HepG2 (cell line): ENCODE data around the gene SMOC1. TPM values are rescaled to one million over a fixed set of nuclear protein-coding genes. Genes with fewer than 3 reads are reported as not detected.
A peak's percentile ranks its signal among the peaks of the same experiment; 100 is the strongest.

Experiments used
- AHDC1 ChIP-seq: sonication (generic); formaldehyde crosslinking; IDR thresholded peaks from 2 replicates; pipeline ENCODE4 v1.5.1; 2020; ENCODE audit warnings: mild to moderate bottlenecking, missing genetic modification reagents, borderline replicate concordance
- ASH2L ChIP-seq: fragments of 300-600, 200-600 bp; sonication (generic); IDR thresholded peaks from 2 replicates; pipeline ENCODE4 v1.7.0; 2017; ENCODE audit warnings: low read depth, mild to moderate bottlenecking, moderate library complexity, mixed read lengths, low read length; ENCODE audit not compliant: insufficient read length
- ATF6 ChIP-seq: sonication (generic); formaldehyde crosslinking; conservative IDR thresholded peaks from 2 replicates; pipeline ENCODE4 v1.4.0; 2020; ENCODE audit warnings: missing genetic modification reagents
- ATF7 ChIP-seq, 2 experiments: fragments of 450-650 bp in 1 of 2; sonication (generic) in 1 of 2; formaldehyde crosslinking in 1 of 2; IDR thresholded peaks; 2 replicates each; pipeline versions ENCODE4 v1.4.0 to v1.6.1; 2016 to 2020; ENCODE audit warnings: antibody characterized with exemption in 1 of 2, mild to moderate bottlenecking in 1 of 2, missing genetic modification reagents in 1 of 2
- CAMTA2 ChIP-seq: sonication (generic); formaldehyde crosslinking; IDR thresholded peaks from 2 replicates; pipeline ENCODE4 v1.4.0; 2020; ENCODE audit warnings: mild to moderate bottlenecking, missing genetic modification reagents, borderline replicate concordance
- KAT8 ChIP-seq: IDR thresholded peaks from 2 replicates; pipeline ENCODE4 v1.6.1; 2016; ENCODE audit warnings: missing genetic modification reagents, missing compliant biosample characterization
- KDM1A ChIP-seq: IDR thresholded peaks from 2 replicates; pipeline ENCODE4 v1.6.1; 2016; ENCODE audit warnings: missing compliant biosample characterization
- KLF15 ChIP-seq: sonication (generic); formaldehyde crosslinking; IDR thresholded peaks from 2 replicates; pipeline ENCODE4 v1.8.1; 2023; ENCODE audit warnings: borderline replicate concordance, mild to moderate bottlenecking, inconsistent platforms, missing genetic modification reagents, mixed read lengths
- NCOR1 ChIP-seq: fragments of 200-600 bp; sonication (generic); IDR thresholded peaks from 2 replicates; pipeline ENCODE4 v1.7.0; 2017; ENCODE audit warnings: antibody characterized with exemption, low read length, borderline replicate concordance
- NFE2 ChIP-seq: sonication (generic); formaldehyde crosslinking; IDR thresholded peaks from 2 replicates; pipeline ENCODE4 v1.4.0; 2020; ENCODE audit warnings: missing genetic modification reagents
- NR1H2 ChIP-seq: sonication (generic); formaldehyde crosslinking; IDR thresholded peaks from 2 replicates; pipeline ENCODE4 v1.8.1; 2022; ENCODE audit warnings: low read depth, missing genetic modification reagents, borderline replicate concordance
- REL ChIP-seq: sonication (generic); formaldehyde crosslinking; conservative IDR thresholded peaks from 2 replicates; pipeline ENCODE4 v1.8.0; 2022; ENCODE audit warnings: mild to moderate bottlenecking, missing genetic modification reagents, moderate library complexity
- REPIN1 ChIP-seq: sonication (generic); formaldehyde crosslinking; IDR thresholded peaks from 2 replicates; pipeline ENCODE4 v1.8.0; 2022; ENCODE audit warnings: missing genetic modification reagents, low read depth, mild to moderate bottlenecking, borderline replicate concordance
- SOX6 ChIP-seq, 2 experiments: fragments of 450-650 bp in 1 of 2; sonication (generic) in 1 of 2; formaldehyde crosslinking in 1 of 2; IDR thresholded peaks; 2 replicates each; pipeline versions ENCODE4 v1.4.0 to v1.6.1; 2017 to 2020; ENCODE audit warnings: antibody characterized with exemption in 1 of 2, mild to moderate bottlenecking in 1 of 2, missing genetic modification reagents in 1 of 2
- WIZ ChIP-seq: sonication (generic); formaldehyde crosslinking; IDR thresholded peaks from 2 replicates; pipeline ENCODE4 v1.5.1; 2020; ENCODE audit warnings: mild to moderate bottlenecking, missing genetic modification reagents
- ZNF343 ChIP-seq: sonication (generic); formaldehyde crosslinking; IDR thresholded peaks from 2 replicates; pipeline ENCODE4 v1.4.0; 2020; ENCODE audit warnings: mild to moderate bottlenecking, missing genetic modification reagents
- ZNF607 ChIP-seq: sonication (generic); formaldehyde crosslinking; IDR thresholded peaks from 2 replicates; pipeline ENCODE4 v1.5.1; 2020; ENCODE audit warnings: missing genetic modification reagents, mild to moderate bottlenecking, borderline replicate concordance
- polyA plus RNA-seq, 8 experiments: library from polyadenylated mRNA; depleted of rRNA in 3 of 8; stranded (reverse) in 7 of 8; unstranded in 1 of 8; fragments of >200 nt; fragmentation: Illumina TruSeq in 4 of 8; extraction: Trizol in 4 of 8; gene quantifications; 2 replicates each; pipeline versions ENCODE4 v1.2.1 to v1.2.3, GENCODE V29; 2011 to 2016; ENCODE audit warnings: low read depth in 4 of 8, missing spikeins in 1 of 8, mixed read lengths in 1 of 8; ENCODE audit not compliant: insufficient read depth in 1 of 8
- total RNA-seq, 5 experiments: library from RNA; depleted of rRNA; stranded (reverse); fragments of >200 nt; fragmentation: Illumina TruSeq; extraction: Trizol; gene quantifications; 2 replicates each; pipeline ENCODE4 v1.2.3, GENCODE V29; 2016; ENCODE audit warnings: low read depth in 1 of 5

The SMOC1 gene
- total and polyA plus RNA-seq, 2 of the 13 experiments (the other 11 are each of a cell fraction or from before 2014, with no cell fraction given), result 17.8 to 35.6 TPM

GRCh38 chr14:69887740-69888657, 8.8 kb downstream of the SMOC1 start (continued):
- peak; percentile 96 for TF ChIP-seq AHDC1 (CRISPR knock-in tag)
- TF ChIP-seq REPIN1 (CRISPR knock-in tag), result peak; percentile 65
- 0 out of 2 replicates have a peak, but pooled peaks have one; percentile 2 for TF ChIP-seq ZNF343 (CRISPR knock-in tag)
- TF ChIP-seq SOX6 (IDR thresholded peaks at IDR 0.05), result no peak
- TF ChIP-seq SOX6 (CRISPR knock-in tag; IDR thresholded peaks at IDR 0.05), result peak; percentile 88
- no peak for TF ChIP-seq ATF6 (CRISPR knock-in tag)
- peak; percentile 63; the same call in 1 of the 2 replicates for TF ChIP-seq KDM1A
- TF ChIP-seq WIZ (CRISPR knock-in tag), result 0 out of 2 replicates have a peak, but pooled peaks have one; percentile 52
- TF ChIP-seq KAT8, result peak; percentile 42; the same call in 1 of the 2 replicates
- TF ChIP-seq NR1H2 (CRISPR knock-in tag), result no peak
- no peak for TF ChIP-seq REL (CRISPR knock-in tag)
- no peak for TF ChIP-seq KLF15 (CRISPR knock-in tag)
- no peak; the same call in 1 of the 2 replicates for TF ChIP-seq ZNF607
- TF ChIP-seq ASH2L, result peak; percentile 94
- TF ChIP-seq CAMTA2 (CRISPR knock-in tag), result no peak
- no peak for TF ChIP-seq ATF7 (IDR thresholded peaks at IDR 0.05)
- TF ChIP-seq ATF7 (CRISPR knock-in tag; IDR thresholded peaks at IDR 0.05), result 0 out of 2 replicates have a peak, but pooled peaks have one; percentile 50
- peak; percentile 81; the same call in 1 of the 2 replicates for TF ChIP-seq NCOR1
- no peak for TF ChIP-seq NFE2 (CRISPR knock-in tag)
